Astrocyte of the cerebellum (primary cell): Measurements from ENCODE around the gene EIF3L.

Source experiments
- DNase-seq: peaks from one replicate; pipeline ENCODE4 v3.0.0-alpha.2; 2011; ENCODE audit warnings: low read depth
- H3K4me3 ChIP-seq: 2 replicates; pipeline ENCODE4 v1.5.1; 2011; ENCODE audit warnings: mild to moderate bottlenecking, low read depth, low read length, moderate library complexity
- CTCF ChIP-seq: IDR thresholded peaks from 2 replicates; pipeline ENCODE4 v1.5.1; 2012; ENCODE audit warnings: low read length, low read depth, moderate library complexity, mild to moderate bottlenecking; ENCODE audit errors: missing control alignments
- in situ Hi-C: cut with HindIII; loops from 2 replicates; pipeline ENCODE4 v1.10.0; 2017; ENCODE audit warnings: low sequenced_read_pairs

The EIF3L gene

GRCh38 chr22:37809672-37810333 lies 39.4 kb upstream of the EIF3L start:
- in situ Hi-C loops: no loop called here
- no peak for TF ChIP-seq CTCF
- no peak for DNase-seq
- no peak overlapping the region for H3K4me3 ChIP-seq

- no peak overlapping the region for H3K4me3 ChIP-seq
- no peak for DNase-seq
- no peak for TF ChIP-seq CTCF
- in situ Hi-C loops: no loop called here
Measured at GRCh38 chr22:37811867-37812266, 37.4 kb upstream of the EIF3L start.

- DNase-seq: no peak
- no peak overlapping the region for H3K4me3 ChIP-seq
- TF ChIP-seq CTCF: no peak
- in situ Hi-C loops: no loop called here
Measured at GRCh38 chr22:37812869-37813678, 36.1 kb upstream of the EIF3L start.

- DNase-seq: no peak
- in situ Hi-C loops: loop anchor here (5.0 kb wide), 1 partner anchor 47 kb away; no protein-coding TSS in a partner anchor
- no peak overlapping the region for H3K4me3 ChIP-seq
- TF ChIP-seq CTCF: no peak
Measured at GRCh38 chr22:37815593-37815992, 33.6 kb upstream of the EIF3L start.

- H3K4me3 ChIP-seq: no peak overlapping the region
- in situ Hi-C loops: loop anchor here (5.0 kb wide), 1 partner anchor 46 kb away; no protein-coding TSS in a partner anchor
- DNase-seq: no peak
- no peak for TF ChIP-seq CTCF
Measured at GRCh38 chr22:37816543-37817180, 32.6 kb upstream of the EIF3L start.

- peak overlapping the region; percentile 14 for H3K4me3 ChIP-seq
- peak; percentile 36 for DNase-seq
- TF ChIP-seq CTCF: peak; percentile 94
- in situ Hi-C loops: loop anchor here (5.0 kb wide), 1 partner anchor 44 kb away; no protein-coding TSS in a partner anchor
Measured at GRCh38 chr22:37817705-37818408, 31.4 kb upstream of the EIF3L start.
